ENCODE results near the gene SFT2D3.

The SFT2D3 gene

DNA sequence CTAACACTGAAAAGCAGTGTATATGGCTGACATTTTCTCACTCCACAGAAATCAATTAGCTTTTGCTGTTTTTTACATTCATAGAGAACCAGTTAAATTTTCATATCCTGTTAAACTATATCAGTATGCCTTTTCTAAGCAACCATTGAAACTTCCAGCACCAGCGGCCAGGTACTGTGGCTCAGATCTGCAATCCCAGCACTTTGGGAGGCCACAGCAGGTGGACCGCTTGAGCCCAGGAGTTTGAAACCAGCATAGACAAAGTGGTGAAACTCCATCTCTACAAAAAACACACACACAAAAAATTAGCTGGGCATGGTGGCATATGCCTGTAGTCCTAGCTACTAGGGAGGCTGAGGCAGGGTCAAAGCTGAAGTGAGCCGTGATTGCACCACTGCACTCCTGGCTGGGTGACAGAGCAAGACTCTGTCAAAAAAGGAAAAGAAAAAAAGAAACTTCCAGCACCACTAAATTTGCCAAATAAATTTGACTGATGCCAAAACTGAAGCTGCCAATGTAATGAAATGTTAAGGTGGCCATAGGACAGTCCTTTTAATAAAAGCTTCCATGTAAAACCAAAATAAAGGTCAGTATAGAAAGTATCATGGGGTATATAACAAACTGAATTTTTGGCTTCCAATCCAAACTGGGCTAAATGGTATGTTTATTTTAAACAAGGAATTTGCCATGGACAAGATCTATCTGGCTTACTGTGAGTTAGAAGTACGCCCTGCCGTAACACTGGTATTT lies 3.5 kb downstream of the SFT2D3 start:
- H3K36me3 ChIP-seq: peaks cover 43 to 72% (median 63%) of the 10 kb centered on the region in 11 experiments
- peaks cover 34 to 51% (median 40%) of the 10 kb centered on the region in 10 experiments for H3K4me1 ChIP-seq
- H3K27ac ChIP-seq: peak overlapping the region in 2 of 11 experiments; percentile 42 to 46; a peak in 4 of 22 replicates
- H3K9me3 ChIP-seq (replicated peaks in 1 of 11): no peaks in the 10 kb centered on the region
- H3K4me2 ChIP-seq: peak overlapping the region in 9 of 11 experiments; percentile 0 to 97 (median 79); a peak in 12 of 22 replicates
- H3K4me3 ChIP-seq: no peak overlapping the region
- H4K20me1 ChIP-seq: peaks cover 11 to 37% (median 33%) of the 10 kb centered on the region in 11 experiments; a peak in 18 of 22 replicates
- 0 out of 22 replicates have a peak overlapping the region, but pooled peaks of 2 of the 11 experiments have one; percentile 5 for H3K9ac ChIP-seq
- no peaks in the 10 kb centered on the region for H3K27me3 ChIP-seq
- TF ChIP-seq Cebpa-rat (IDR thresholded peaks at IDR 0.05): no peak

DNA sequence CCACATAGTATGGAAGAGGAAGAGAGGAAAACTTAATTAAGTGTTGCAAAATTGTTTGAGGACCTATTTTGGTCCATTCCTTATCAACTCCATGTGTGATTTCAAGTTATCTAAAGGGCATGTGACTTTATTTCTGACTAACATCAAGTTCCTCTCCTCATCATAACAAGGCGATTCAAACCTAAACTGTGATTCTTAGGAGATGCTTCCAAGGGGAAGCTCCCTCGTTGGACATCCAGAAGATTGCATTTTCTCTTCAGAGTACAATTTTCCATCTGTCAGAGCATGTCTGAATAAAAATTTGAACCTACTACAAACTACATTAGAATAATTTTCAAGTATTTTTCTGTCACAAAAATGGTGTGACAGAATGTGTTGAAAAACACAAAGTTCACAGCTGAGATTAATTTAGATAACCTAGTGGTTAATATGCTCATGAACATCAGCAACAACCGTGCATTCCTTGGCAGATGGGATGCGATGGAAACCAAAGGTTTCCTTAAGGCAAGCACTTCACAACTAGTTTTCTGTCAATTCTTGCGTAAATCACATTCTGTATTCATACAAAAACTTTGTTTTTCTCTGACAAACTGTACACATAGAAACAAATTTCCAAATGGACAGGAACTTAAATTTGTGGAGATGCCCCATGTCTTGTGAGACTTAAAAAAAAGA lies 4.2 kb downstream of the SFT2D3 start:
- TF ChIP-seq Cebpa-rat (IDR thresholded peaks at IDR 0.05): no peak
- Histone ChIP-seq H3K9ac (0 out of 22 replicates have a peak overlapping the region, but pooled peaks of 1 of the 11 experiments have one; percentile 5), H4K20me1 (peaks cover 11 to 40% (median 33%) of the 10 kb centered on the region in 11 experiments; a peak in 18 of 22 replicates), H3K4me1 (peaks cover 30 to 46% (median 37%) of the 10 kb centered on the region in 10 experiments), H3K4me2 (peak overlapping the region in 5 of 11 experiments; percentile 0 to 97 (median 83); a peak in 8 of 22 replicates), H3K4me3 (no peak overlapping the region), H3K36me3 (peaks cover 50 to 79% (median 70%) of the 10 kb centered on the region in 11 experiments), H3K27me3 (no peaks in the 10 kb centered on the region), H3K27ac (peak overlapping the region in 2 of 11 experiments; percentile 42 to 46; a peak in 3 of 22 replicates), H3K9me3 (replicated peaks in 1 of 11) (no peaks in the 10 kb centered on the region)

DNA sequence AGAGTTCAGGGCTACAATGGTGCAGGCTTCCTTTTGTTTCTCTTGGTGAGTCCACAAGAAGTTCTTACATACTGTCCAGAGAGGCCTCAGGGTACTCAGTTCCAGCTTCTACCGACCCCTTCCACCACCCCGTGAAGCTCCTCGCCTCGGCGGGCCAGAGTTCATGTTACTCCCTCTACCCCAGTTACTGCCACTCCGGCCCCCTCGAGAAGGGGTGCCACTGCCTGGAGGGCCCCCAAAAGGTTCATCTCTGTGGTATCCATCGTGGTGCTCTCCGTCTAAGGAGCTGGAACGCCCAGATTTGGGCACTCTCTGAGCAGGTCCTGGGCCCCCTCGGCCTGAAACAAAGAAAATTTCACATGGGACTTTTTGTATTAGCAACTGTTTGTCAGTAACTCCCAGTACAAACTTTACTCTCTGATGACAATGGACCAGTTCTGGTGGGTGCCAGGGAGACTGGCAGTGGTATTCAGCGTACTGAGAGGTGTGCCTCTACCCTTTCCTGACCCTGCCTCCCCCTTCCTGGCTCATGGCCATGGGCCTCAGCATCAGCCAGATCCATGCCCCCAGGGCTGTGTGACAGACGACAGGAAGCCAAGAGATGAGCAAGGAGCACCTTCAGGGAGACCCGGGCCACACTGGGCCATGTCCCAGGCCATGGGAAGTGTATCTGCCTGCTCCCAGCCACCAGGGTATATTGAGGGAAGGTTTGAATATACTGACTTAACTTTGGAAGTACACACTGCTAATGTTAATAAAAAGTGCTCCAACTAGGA lies 5.1 kb downstream of the SFT2D3 start:
- TF ChIP-seq Cebpa-rat (IDR thresholded peaks at IDR 0.05): no peak
- peaks cover 59 to 88% (median 74%) of the 10 kb centered on the region in 11 experiments for H3K36me3 ChIP-seq

DNA sequence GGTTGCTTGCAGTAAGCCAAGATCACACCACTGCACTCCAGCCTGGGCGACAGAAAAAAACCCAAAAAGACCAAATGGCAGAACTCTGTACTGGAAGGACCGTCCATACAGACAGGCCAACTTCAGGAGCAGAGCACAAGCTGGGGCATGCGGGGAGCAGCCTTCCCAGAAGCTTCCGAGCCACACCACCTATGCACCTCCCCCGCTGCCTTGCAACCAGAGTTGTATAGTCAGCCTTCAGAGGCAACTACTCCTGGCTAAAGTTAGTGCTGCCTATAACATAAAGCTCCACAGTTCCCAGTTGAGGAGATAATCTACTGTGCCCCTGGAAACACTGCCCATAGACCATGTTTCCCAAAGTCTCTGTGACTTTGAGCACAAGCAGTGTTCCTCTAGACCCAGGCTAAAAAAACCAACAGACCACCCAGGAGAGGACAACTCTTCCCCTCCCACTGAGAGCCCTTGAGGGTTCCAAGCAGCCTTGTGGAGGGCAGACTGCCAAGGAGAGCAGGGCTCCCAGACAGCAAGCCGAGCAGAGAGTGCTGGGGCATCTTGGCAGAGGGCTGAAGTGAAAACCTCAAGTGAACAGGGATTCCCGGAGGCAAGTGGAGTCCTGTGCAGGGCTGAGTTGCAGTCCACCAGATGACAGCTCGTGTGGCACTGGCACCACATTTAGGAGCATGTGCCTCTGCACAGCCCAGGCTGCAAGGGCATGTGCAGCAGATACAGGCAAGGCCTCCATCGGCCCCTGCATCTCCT lies 6.8 kb downstream of the SFT2D3 start:
- peaks cover 59 to 95% (median 76%) of the 10 kb centered on the region in 11 experiments for H3K36me3 ChIP-seq
- H3K4me1 ChIP-seq: peaks cover 13 to 36% (median 23%) of the 10 kb centered on the region in 10 experiments
- no peak overlapping the region for H3K27ac ChIP-seq
- H3K27me3 ChIP-seq: no peaks in the 10 kb centered on the region
- no peak overlapping the region for H3K4me2 ChIP-seq
- H4K20me1 ChIP-seq: peaks cover 8 to 31% (median 27%) of the 10 kb centered on the region in 11 experiments; a peak in 17 of 22 replicates
- no peak overlapping the region for H3K4me3 ChIP-seq
- H3K9ac ChIP-seq: no peak overlapping the region
- no peaks in the 10 kb centered on the region for H3K9me3 ChIP-seq (replicated peaks in 1 of 11)
- no peak for TF ChIP-seq Cebpa-rat (IDR thresholded peaks at IDR 0.05)

More for the DNA sequence above, 5.1 kb downstream of the SFT2D3 start:
- Histone ChIP-seq H3K9ac (no peak overlapping the region), H3K27ac (peak overlapping the region in 2 of 11 experiments; percentile 21 to 42; a peak in 1 of 22 replicates), H3K4me3 (no peak overlapping the region), H3K9me3 (replicated peaks in 1 of 11) (no peaks in the 10 kb centered on the region), H4K20me1 (peaks cover 11 to 40% (median 33%) of the 10 kb centered on the region in 11 experiments; a peak in 18 of 22 replicates), H3K27me3 (no peaks in the 10 kb centered on the region), H3K4me1 (peaks cover 23 to 41% (median 31%) of the 10 kb centered on the region in 10 experiments), H3K4me2 (no peak overlapping the region)

DNA sequence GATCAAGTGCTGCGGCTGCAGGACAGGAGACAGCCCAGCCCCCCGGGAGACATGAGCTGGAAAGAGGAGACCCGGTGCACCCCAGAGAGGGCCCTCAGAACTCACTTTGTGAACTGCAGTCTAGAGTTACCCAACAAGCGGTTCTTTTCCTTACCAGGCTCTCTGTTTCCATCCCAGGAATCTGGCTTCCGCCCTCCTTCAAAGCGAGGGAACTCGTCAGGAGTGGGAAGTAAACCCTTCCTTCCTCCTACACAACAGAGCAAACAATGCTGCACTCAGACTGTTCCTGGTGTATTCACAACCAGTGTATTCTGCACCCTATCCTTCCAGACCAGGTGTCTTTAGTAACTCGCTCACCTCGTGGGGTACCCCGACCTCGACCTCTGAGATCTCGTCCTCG lies 8.0 kb downstream of the SFT2D3 start:
- TF ChIP-seq Cebpa-rat (IDR thresholded peaks at IDR 0.05): no peak
- H4K20me1 ChIP-seq: peaks cover 8 to 23% (median 17%) of the 10 kb centered on the region in 11 experiments; a peak in 14 of 22 replicates
- H3K27me3 ChIP-seq: no peaks in the 10 kb centered on the region
- no peak overlapping the region for H3K4me3 ChIP-seq
- no peak overlapping the region for H3K27ac ChIP-seq
- peaks cover 69 to 95% (median 83%) of the 10 kb centered on the region in 11 experiments for H3K36me3 ChIP-seq
- no peak overlapping the region for H3K4me2 ChIP-seq
- H3K4me1 ChIP-seq: peaks cover under 1 to 29% (median 11%) of the 10 kb centered on the region in 10 experiments; a peak in 16 of 20 replicates
- no peaks in the 10 kb centered on the region for H3K9me3 ChIP-seq (replicated peaks in 1 of 11)
- H3K9ac ChIP-seq: no peak overlapping the region

DNA sequence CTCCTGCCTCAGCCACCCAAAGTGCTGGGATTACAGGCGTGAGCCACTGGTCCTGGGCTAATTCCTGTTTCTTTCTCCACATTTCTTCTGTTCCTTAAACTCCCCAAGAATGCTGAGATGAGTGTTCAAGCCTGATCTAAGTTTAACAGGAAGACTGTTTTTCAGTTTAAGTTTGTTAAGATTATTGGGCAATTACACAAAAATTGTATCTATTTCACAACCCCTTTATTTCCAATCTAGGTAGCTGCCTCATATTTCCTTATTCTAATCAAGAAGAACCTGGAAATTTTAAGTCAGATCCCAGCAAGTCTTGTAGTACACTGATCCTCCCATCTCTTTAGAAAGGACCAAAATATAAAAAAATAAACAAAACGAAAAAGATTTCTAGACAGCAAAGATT lies 11.7 kb downstream of the SFT2D3 start:
- Histone ChIP-seq H3K9ac (no peak overlapping the region), H3K4me2 (no peak overlapping the region), H3K27me3 (no peaks in the 10 kb centered on the region), H3K4me1 (peaks cover 4 to 24% (median 10%) of the 10 kb centered on the region in 10 experiments; a peak in 14 of 20 replicates), H3K36me3 (peaks cover 60 to 95% (median 76%) of the 10 kb centered on the region in 11 experiments), H3K27ac (no peak overlapping the region), H3K4me3 (no peak overlapping the region), H4K20me1 (peaks cover 0 to 13% (median 0%) of the 10 kb centered on the region in 11 experiments; a peak in 4 of 22 replicates), H3K9me3 (replicated peaks in 1 of 11) (no peaks in the 10 kb centered on the region)
- no peak for TF ChIP-seq Cebpa-rat (IDR thresholded peaks at IDR 0.05)

DNA sequence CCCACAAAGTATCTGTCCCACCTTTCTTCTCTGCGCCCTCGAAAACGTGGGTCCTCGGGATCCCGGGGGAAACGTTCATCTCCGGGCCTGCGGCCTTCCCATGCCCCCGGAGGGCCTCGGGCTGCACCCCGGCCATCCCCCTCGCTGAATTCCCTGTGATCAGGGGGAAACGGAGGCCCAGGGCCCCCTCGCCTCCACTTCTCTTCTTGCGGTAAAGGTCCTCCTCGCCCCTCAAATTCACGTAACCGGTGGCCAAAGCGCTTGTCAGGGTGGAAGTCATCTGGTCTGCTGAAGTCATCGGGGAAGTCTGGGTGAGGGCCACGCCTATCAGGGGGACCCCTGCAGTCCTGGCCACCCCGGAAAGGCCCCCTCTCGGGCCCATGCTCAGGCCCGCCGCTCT lies 12.3 kb downstream of the SFT2D3 start:
- Histone ChIP-seq H3K4me3 (no peak overlapping the region), H3K36me3 (peaks cover 60 to 95% (median 76%) of the 10 kb centered on the region in 11 experiments), H3K27me3 (no peaks in the 10 kb centered on the region), H3K4me2 (no peak overlapping the region), H3K4me1 (peaks cover 4 to 24% (median 10%) of the 10 kb centered on the region in 10 experiments; a peak in 14 of 20 replicates), H3K27ac (no peak overlapping the region), H3K9ac (no peak overlapping the region), H3K9me3 (replicated peaks in 1 of 11) (no peaks in the 10 kb centered on the region), H4K20me1 (peaks cover 0 to 13% (median 0%) of the 10 kb centered on the region in 11 experiments; a peak in 4 of 22 replicates)
- no peak for TF ChIP-seq Cebpa-rat (IDR thresholded peaks at IDR 0.05)

Data from BLaER1 treated with 17β-estradiol and CSF1 and Interleukin-3, amounts not matched to agents 10 nM and 100 nM (cell line).